Memory B cell (primary cell): ENCODE measurements around the gene TGFB2.

Experiments
- ATAC-seq: fragments of 150-1000 bp; cut with Tn5 transposase; 2 replicates; pipeline ENCODE4 v1.10.0; 2021; ENCODE audit warnings: low read depth, mild to moderate bottlenecking, moderate library complexity
- DNase-seq, 2 donors: peaks; one replicate each; pipeline ENCODE4 v3.0.0; 2022; ENCODE audit warnings: low spot score in 2 of 2
- H3K27ac Mint-ChIP-seq: one replicate; pipeline ENCODE4 v1.8.0; 2022; ENCODE audit warnings: mild to moderate bottlenecking, moderate library complexity, mixed read lengths
- H3K27me3 Mint-ChIP-seq: one replicate; pipeline ENCODE4 v1.8.0; 2022; ENCODE audit warnings: mixed read lengths
- H3K36me3 Mint-ChIP-seq: one replicate; pipeline ENCODE4 v1.8.0; 2022; ENCODE audit warnings: mild to moderate bottlenecking, mixed read lengths
- H3K4me1 Mint-ChIP-seq: one replicate; pipeline ENCODE4 v1.8.0; 2022; ENCODE audit warnings: mixed read lengths
- H3K4me3 Mint-ChIP-seq: one replicate; pipeline ENCODE4 v1.8.0; 2022; ENCODE audit warnings: mild to moderate bottlenecking, moderate library complexity, mixed read lengths
- H3K9me3 Mint-ChIP-seq: one replicate; pipeline ENCODE4 v1.8.0; 2022; ENCODE audit warnings: mixed read lengths

Gene TGFB2

GRCh38 chr1:218421531-218421930, 76.4 kb downstream of the TGFB2 start:
- no peak overlapping the region for H3K27ac Mint-ChIP-seq
- no peaks in the 10 kb centered on the region for H3K4me1 Mint-ChIP-seq
- ATAC-seq = no peak
- peaks cover 7% of the 10 kb centered on the region for H3K36me3 Mint-ChIP-seq
- peaks cover 5% of the 10 kb centered on the region for H3K9me3 Mint-ChIP-seq
- no peak overlapping the region for H3K4me3 Mint-ChIP-seq
- DNase-seq = no peak
- H3K27me3 Mint-ChIP-seq = peaks cover 3% of the 10 kb centered on the region

- ATAC-seq (no peak), DNase-seq (no peak)
- Mint-ChIP-seq H3K36me3 (no peaks in the 10 kb centered on the region), H3K9me3 (no peaks in the 10 kb centered on the region), H3K4me1 (no peaks in the 10 kb centered on the region), H3K27me3 (peaks cover 3% of the 10 kb centered on the region), H3K4me3 (no peak overlapping the region), H3K27ac (no peak overlapping the region)
These were observed 79.4 kb downstream of the TGFB2 start for GRCh38 chr1:218424502-218424901.

GRCh38 chr1:218425647-218426342, 80.7 kb downstream of the TGFB2 start:
- DNase-seq = no peak
- H3K27me3 Mint-ChIP-seq = peaks cover 3% of the 10 kb centered on the region
- ATAC-seq = no peak
- no peak overlapping the region for H3K4me3 Mint-ChIP-seq
- no peak overlapping the region for H3K27ac Mint-ChIP-seq
- peaks cover 2% of the 10 kb centered on the region for H3K4me1 Mint-ChIP-seq
- H3K9me3 Mint-ChIP-seq = no peaks in the 10 kb centered on the region
- no peaks in the 10 kb centered on the region for H3K36me3 Mint-ChIP-seq

GRCh38 chr1:218426343-218426657, 81.2 kb downstream of the TGFB2 start:
- Mint-ChIP-seq H3K27me3 (peaks cover 3% of the 10 kb centered on the region), H3K4me3 (no peak overlapping the region), H3K9me3 (no peaks in the 10 kb centered on the region), H3K4me1 (peaks cover 2% of the 10 kb centered on the region), H3K36me3 (no peaks in the 10 kb centered on the region), H3K27ac (no peak overlapping the region)
- DNase-seq (no peak), ATAC-seq (no peak)

GRCh38 chr1:218429301-218429700, 84.2 kb downstream of the TGFB2 start:
- Mint-ChIP-seq H3K9me3 (no peaks in the 10 kb centered on the region), H3K36me3 (no peaks in the 10 kb centered on the region), H3K27me3 (no peaks in the 10 kb centered on the region), H3K27ac (no peak overlapping the region), H3K4me1 (peaks cover 2% of the 10 kb centered on the region), H3K4me3 (no peak overlapping the region)
- ATAC-seq = no peak
- DNase-seq = no peak

GRCh38 chr1:218430346-218430745, 85.2 kb downstream of the TGFB2 start:
- Mint-ChIP-seq H3K36me3 (no peaks in the 10 kb centered on the region), H3K27ac (no peak overlapping the region), H3K4me3 (no peak overlapping the region), H3K4me1 (peaks cover 2% of the 10 kb centered on the region), H3K27me3 (no peaks in the 10 kb centered on the region), H3K9me3 (no peaks in the 10 kb centered on the region)
- ATAC-seq (no peak), DNase-seq (no peak)

- Mint-ChIP-seq H3K36me3 (no peaks in the 10 kb centered on the region), H3K4me3 (no peak overlapping the region), H3K27ac (no peak overlapping the region), H3K27me3 (no peaks in the 10 kb centered on the region), H3K4me1 (peaks cover 2% of the 10 kb centered on the region), H3K9me3 (no peaks in the 10 kb centered on the region)
- no peak for DNase-seq
- ATAC-seq = no peak
These were observed 85.7 kb downstream of the TGFB2 start for GRCh38 chr1:218430822-218431221.

GRCh38 chr1:218431476-218431875, 86.3 kb downstream of the TGFB2 start:
- no peak overlapping the region for H3K4me3 Mint-ChIP-seq
- H3K36me3 Mint-ChIP-seq = peaks cover 2% of the 10 kb centered on the region
- peaks cover 2% of the 10 kb centered on the region for H3K4me1 Mint-ChIP-seq
- ATAC-seq = no peak
- no peak for DNase-seq
- no peaks in the 10 kb centered on the region for H3K27me3 Mint-ChIP-seq
- H3K27ac Mint-ChIP-seq = no peak overlapping the region
- no peaks in the 10 kb centered on the region for H3K9me3 Mint-ChIP-seq

- Mint-ChIP-seq H3K36me3 (peaks cover 2% of the 10 kb centered on the region), H3K4me3 (no peak overlapping the region), H3K4me1 (peaks cover 2% of the 10 kb centered on the region), H3K9me3 (no peaks in the 10 kb centered on the region), H3K27ac (no peak overlapping the region), H3K27me3 (no peaks in the 10 kb centered on the region)
- ATAC-seq (no peak), DNase-seq (no peak)
These were observed 88.6 kb downstream of the TGFB2 start for GRCh38 chr1:218433744-218434143.

GRCh38 chr1:218435528-218435927, 90.4 kb downstream of the TGFB2 start:
- Mint-ChIP-seq H3K27me3 (no peaks in the 10 kb centered on the region), H3K4me1 (peaks cover under 1% of the 10 kb centered on the region), H3K36me3 (peaks cover 2% of the 10 kb centered on the region), H3K4me3 (no peak overlapping the region), H3K27ac (no peak overlapping the region), H3K9me3 (no peaks in the 10 kb centered on the region)
- DNase-seq = no peak
- no peak for ATAC-seq

- no peaks in the 10 kb centered on the region for H3K27me3 Mint-ChIP-seq
- no peak for ATAC-seq
- no peaks in the 10 kb centered on the region for H3K9me3 Mint-ChIP-seq
- H3K4me3 Mint-ChIP-seq = no peak overlapping the region
- peaks cover 2% of the 10 kb centered on the region for H3K36me3 Mint-ChIP-seq
- H3K27ac Mint-ChIP-seq = no peak overlapping the region
- DNase-seq = no peak
- no peaks in the 10 kb centered on the region for H3K4me1 Mint-ChIP-seq
These were observed 91.2 kb downstream of the TGFB2 start for GRCh38 chr1:218436346-218436745.

GRCh38 chr1:218436997-218437396, 91.9 kb downstream of the TGFB2 start:
- DNase-seq = no peak

GRCh38 chr1:218439541-218440295, 94.6 kb downstream of the TGFB2 start:
- ATAC-seq = no peak
- Mint-ChIP-seq H3K4me3 (no peak overlapping the region), H3K36me3 (peaks cover 4% of the 10 kb centered on the region), H3K27me3 (no peaks in the 10 kb centered on the region), H3K4me1 (no peaks in the 10 kb centered on the region), H3K27ac (no peak overlapping the region), H3K9me3 (no peaks in the 10 kb centered on the region)
- no peak for DNase-seq

More at GRCh38 chr1:218436997-218437396, 91.9 kb downstream of the TGFB2 start:
- no peak for ATAC-seq
- H3K27ac Mint-ChIP-seq = no peak overlapping the region
- H3K27me3 Mint-ChIP-seq = no peaks in the 10 kb centered on the region
- H3K4me3 Mint-ChIP-seq = no peak overlapping the region
- peaks cover 4% of the 10 kb centered on the region for H3K36me3 Mint-ChIP-seq
- no peaks in the 10 kb centered on the region for H3K9me3 Mint-ChIP-seq
- no peaks in the 10 kb centered on the region for H3K4me1 Mint-ChIP-seq

- DNase-seq = no peak
- H3K4me3 Mint-ChIP-seq = no peak overlapping the region
- ATAC-seq = no peak
- no peaks in the 10 kb centered on the region for H3K9me3 Mint-ChIP-seq
- H3K27me3 Mint-ChIP-seq = peaks cover 1% of the 10 kb centered on the region
- H3K4me1 Mint-ChIP-seq = no peaks in the 10 kb centered on the region
- no peak overlapping the region for H3K27ac Mint-ChIP-seq
- peaks cover 2% of the 10 kb centered on the region for H3K36me3 Mint-ChIP-seq
These were observed 98.1 kb downstream of the TGFB2 start for GRCh38 chr1:218443255-218443654.

GRCh38 chr1:218444173-218444572, 99.0 kb downstream of the TGFB2 start:
- H3K4me3 Mint-ChIP-seq = no peak overlapping the region
- no peaks in the 10 kb centered on the region for H3K4me1 Mint-ChIP-seq
- no peak overlapping the region for H3K27ac Mint-ChIP-seq
- DNase-seq (no peak), ATAC-seq (no peak)
- peaks cover 1% of the 10 kb centered on the region for H3K27me3 Mint-ChIP-seq
- H3K9me3 Mint-ChIP-seq = no peaks in the 10 kb centered on the region
- peaks cover 2% of the 10 kb centered on the region for H3K36me3 Mint-ChIP-seq
